Stimulated activated CD4-positive, alpha-beta T cell treated with anti-CD3 and anti-CD28 coated beads, TNF-alpha, amount 100 ng/mL, for 4 hours (primary cell): ENCODE measurements around the gene MELK.

ENCODE experiments used
- DNase-seq, 3 experiments: peaks; one replicate each; pipeline ENCODE4 v3.0.0-alpha.2; 2020; ENCODE audit warnings: low read depth in 3 of 3

The MELK gene

GRCh38 chr9:36584620-36585460 lies 12.1 kb downstream of the MELK start:
- DNase-seq = no peak

- no peak for DNase-seq
These were observed 17.5 kb downstream of the MELK start for GRCh38 chr9:36590231-36590630.

DNA sequence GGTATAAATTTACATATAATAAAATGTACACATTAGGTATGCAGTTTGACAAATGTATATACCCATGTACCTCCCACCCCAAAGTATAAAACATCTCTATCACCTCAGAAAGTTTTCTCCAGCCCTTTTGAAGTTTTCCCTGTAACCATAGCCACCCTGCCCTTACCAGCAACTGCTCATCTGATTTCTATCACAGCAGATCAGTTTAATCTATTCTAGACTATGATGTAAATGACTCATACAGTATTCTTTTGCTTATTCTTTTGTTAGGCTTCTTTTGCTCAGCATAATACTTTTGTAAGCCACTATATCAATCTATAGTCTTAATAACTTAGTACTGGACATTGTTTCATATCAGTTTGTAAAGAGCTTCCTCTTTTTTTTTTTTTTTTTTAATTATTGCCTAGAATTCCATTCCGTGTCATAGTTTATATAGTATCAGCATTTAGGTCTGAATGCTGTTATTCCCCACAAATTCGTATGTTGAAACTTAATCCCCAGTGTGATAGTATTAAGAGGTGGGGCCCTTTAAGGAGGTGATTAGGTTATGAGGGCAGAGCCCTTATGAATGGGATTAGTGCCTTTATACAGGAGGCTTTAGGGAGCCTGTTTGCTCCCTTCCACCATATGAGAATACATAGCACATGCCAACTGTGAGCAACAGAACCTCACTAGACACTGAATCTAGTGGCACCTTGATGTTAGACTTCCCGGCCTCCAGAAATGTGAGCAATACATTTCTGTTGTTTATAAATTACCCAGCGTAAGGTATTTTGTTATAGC lies 20.3 kb downstream of the MELK start:
- no peak for DNase-seq

DNA sequence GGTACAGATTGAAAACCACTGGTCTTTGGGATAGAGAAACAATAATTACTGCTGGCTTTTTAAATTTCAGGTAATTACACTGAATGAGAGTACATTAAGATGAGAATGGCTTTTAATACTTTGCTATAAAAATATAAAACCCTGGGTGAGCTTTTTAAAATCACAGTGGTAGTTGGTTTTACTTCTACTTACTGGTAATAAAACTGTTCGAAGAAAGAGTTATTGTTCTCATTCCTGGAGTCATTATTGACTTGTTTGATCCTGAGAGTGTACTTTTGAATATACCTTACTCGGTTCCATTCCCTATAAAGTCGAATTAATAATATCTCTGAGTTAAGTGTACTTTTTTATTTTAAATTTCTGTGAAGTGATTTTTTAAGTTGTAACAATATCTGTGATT lies 21.5 kb downstream of the MELK start:
- DNase-seq = no peak

GRCh38 chr9:36597412-36598178 lies 24.9 kb downstream of the MELK start:
- no peak for DNase-seq

DNA sequence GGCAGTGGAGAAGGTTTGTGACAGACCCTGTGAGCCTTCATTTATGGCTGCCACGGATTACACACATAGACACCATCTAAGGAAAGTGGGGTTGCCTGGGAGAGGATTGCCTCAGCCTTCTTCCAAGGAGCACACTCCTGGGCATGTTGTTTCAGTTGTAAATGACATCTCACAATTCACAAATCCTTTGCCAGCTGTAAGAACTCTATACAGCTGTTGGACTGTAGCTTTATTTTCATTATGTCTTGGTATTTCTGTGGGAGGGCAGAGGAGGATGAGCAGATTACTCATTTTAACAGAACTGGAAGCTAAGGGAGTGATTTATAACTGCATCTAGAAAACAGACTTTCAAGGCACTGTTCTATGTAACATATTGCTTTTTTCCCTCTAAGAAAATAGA lies 25.6 kb downstream of the MELK start:
- no peak for DNase-seq

- DNase-seq = no peak
These were observed 30.3 kb downstream of the MELK start for GRCh38 chr9:36603006-36603405.

DNA sequence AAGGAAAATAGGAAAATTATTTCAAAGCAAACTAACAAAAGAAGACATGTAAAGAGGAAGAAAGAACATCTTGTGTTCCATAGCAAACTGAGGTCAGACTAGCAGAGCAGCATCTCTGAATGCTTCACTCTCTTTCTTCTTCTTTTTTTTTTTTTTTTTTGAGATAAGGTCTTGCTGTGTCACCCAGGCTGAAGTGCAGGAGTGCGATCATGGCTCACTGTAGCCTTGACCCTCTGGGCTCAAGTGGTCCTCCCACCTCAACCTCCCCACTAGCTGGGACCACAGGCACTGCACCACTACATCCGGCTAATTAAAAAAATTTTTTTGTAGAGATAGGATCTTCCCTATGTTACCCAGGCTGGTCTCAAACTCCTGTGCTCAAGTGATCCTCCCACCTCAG lies 36.6 kb downstream of the MELK start:
- no peak for DNase-seq

GRCh38 chr9:36622121-36622520 lies 49.4 kb downstream of the MELK start:
- no peak for DNase-seq

DNA sequence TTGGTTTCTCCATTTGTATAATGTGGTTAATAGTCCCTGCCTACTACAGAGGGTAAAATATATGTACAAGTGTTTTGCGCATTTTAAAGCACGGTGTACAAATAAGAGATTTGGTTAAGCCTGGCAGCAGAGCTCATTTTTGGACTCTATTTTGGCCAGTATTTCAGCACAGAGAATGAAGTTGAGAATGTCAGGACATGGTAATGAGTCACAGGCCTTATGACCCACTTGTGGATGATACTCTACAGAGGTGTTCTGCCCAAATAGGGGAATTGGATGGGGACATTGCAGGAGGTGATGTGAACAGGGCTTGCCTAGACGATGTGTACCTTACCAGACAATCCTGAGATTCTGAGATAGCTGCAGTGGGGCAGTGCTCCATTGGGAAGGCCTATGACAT lies 50.6 kb downstream of the MELK start:
- DNase-seq = no peak

DNA sequence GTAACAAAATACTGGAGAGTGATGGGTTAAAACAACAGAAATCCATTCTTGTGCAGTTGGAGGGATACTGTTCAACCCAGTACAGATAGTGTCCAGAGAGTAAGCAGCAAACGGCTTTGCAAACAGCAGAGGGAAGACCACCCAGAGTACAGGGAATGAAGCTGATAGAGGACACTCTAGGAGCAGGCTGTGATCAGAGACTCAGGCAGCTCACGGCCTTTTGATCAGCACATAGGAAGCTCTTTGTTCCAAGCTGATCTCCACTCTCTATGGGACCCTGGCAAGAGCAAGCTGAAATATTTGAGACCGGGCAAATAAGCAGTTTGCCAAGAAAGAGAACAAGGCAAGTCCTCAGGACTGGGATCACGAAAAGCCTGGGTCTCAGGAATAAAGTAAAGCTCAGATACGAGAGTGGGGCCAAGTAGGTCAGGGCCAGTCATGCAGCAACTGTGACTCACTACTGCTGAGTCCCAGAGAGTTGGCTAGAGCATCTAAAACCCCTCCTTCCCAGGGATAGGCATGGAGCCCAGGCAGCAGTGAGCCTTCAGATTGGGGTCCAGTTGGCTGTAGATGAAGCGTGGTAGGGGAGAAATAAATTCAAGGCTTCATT lies 52.4 kb downstream of the MELK start:
- no peak for DNase-seq

- no peak for DNase-seq
These were observed 60.2 kb downstream of the MELK start for GRCh38 chr9:36632892-36633291.

DNA sequence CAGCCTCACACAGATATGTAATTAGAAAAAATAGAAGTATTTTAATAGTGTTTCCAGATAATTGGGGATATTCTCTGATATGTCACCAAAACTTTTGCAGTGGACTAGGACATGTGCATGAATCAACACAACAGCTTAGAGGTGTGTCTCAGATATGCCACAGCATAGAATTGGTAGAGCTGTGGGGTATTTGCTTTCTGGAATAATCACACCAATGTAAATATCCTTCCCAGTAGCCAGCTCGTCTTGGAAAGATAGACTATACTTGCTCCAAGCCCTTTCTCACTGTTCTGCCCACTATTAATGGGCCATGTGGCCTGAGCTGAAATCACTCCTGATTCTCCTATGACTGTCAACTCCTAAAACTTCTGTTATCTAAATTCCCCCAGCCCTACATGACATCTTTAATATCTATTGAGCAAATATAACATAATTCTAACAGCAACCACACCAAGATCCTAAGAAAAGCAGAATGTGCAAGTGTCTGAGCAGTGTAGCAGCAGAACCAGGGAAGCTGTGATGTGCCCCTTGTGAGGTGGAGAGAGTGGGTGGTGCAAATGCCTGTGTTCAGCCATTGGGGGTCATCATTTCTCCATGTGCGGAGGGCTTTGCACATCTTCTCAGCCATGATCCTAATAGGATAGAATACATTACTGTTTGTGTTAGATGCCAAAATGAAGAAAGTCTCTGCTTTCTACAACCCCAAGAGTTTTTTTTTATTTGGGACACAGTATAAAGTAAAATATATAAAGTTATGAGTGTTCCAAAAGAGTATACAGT lies 65.0 kb downstream of the MELK start:
- DNase-seq = no peak

- no peak for DNase-seq
These were observed 68.2 kb downstream of the MELK start for GRCh38 chr9:36640771-36641381.

DNA sequence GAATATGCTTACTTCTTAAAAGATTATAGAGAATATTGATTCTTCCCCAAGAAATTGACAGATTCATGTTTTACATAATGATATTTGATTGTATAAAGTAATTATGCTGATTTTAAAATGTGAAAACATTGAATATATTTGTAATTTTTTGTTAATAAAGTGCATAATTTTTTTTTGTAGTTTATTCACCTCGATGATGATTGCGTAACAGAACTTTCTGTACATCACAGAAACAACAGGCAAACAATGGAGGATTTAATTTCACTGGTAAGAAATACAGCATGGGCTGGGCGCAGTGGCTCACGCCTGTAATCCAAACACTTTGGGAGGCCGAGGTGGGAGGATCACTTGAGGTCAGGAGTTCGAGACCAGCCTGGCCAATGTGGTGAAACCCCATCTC lies 70.1 kb downstream of the MELK start:
- no peak for DNase-seq

DNA sequence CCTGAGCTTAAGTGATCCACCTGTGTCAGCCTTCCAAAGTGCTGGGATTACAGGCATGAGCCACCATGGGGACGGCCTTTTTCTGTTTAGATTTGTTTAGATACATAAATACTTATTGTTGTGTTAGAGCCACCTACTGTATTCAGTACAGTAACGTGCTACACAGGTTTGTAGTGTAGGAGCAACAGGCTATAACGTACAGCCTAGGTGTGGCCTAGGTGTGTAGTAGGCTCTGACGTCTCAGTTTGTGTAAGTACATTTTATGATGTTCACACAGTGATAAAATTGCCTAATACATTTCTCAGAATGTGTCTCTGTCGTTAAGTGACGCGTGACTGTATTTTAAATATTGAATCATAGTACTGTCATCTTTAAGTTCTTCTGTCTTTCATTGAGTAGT lies 84.1 kb downstream of the MELK start:
- no peak for DNase-seq

DNA sequence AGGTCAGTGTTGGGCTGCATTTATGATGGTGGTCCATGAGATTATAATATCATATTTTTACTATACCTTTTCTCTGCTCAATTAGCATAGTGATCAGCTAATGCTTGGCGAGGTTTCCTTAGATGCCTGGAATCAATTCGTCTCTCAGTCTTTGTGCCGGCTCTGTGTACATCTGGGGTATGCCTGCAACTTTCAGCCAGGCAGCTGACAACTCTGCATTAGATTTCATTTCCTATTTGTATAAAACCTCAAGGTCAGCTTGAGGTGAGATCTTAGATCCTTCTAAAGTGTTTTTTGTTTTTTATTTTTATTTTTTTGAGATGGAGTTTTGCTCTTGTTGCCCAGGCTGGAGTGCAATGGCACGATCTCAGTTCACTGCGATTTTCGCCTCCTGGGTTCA lies 86.8 kb downstream of the MELK start:
- DNase-seq = no peak

DNA sequence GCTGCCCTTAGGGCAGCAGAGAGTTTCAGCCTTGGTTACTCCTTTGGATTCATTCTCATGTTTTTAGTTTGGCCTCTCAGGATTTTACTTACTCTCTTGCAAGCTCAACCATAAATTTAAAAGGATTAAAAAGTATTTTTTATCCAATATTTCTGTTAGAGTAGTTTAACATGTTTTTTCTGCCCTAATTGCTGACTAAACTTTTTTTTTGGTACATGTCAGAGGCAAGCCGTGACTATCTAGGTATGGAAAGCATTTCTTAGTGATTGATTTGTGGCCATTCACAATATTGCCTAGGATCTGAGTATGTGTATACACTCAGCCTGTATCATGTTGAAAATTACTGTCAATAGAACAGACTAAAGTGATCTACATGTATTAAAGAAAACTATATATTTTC lies 92.1 kb downstream of the MELK start:
- DNase-seq = no peak

- no peak for DNase-seq
These were observed 92.7 kb downstream of the MELK start for GRCh38 chr9:36665387-36665786.

DNA sequence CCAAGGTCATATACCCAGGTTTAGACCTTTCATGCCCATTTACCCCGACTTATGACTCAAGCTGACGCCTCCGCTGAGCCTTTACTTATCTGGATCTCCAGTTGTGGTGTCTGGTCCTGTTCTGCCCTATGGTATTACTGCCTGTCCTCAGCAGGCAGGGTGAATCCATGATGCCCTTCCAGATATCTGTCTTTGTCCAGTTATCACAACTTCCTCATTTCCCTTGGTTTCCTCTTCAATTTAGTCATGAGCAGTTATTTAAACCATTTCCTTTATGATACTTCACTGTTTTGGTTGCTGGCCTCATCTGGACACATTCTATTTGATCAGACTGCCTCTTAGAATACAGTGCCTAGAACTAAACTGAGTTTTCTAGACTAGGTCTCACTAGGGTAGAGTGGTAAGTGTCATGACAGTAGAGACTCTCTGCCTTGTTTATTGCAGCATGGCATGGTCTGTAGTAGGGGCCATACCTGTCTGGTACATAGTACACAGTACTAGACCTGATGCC lies 93.3 kb downstream of the MELK start:
- DNase-seq = no peak

- no peak for DNase-seq
These were observed 98.9 kb downstream of the MELK start for GRCh38 chr9:36671561-36671960.
